IPS-18a (cell line): Measurements from ENCODE around the gene ABCB6.
A peak's percentile ranks its signal among the peaks of the same experiment; 100 is the strongest.

Source experiments
- H3K27ac ChIP-seq: one replicate; pipeline ENCODE4 v1.5.1; 2013; ENCODE audit warnings: low read length
- H3K27me3 ChIP-seq: one replicate; pipeline ENCODE4 v1.6.1; 2013; ENCODE audit warnings: mild to moderate bottlenecking, low read length; ENCODE audit not compliant: control insufficient read depth, insufficient read depth
- H3K36me3 ChIP-seq: one replicate; pipeline ENCODE4 v1.6.1; 2013; ENCODE audit warnings: low read depth, low read length; ENCODE audit not compliant: control insufficient read depth
- H3K4me1 ChIP-seq: one replicate; pipeline ENCODE4 v1.6.1; 2013; ENCODE audit warnings: low read depth, low read length; ENCODE audit not compliant: control insufficient read depth
- H3K4me3 ChIP-seq: one replicate; pipeline ENCODE4 v1.5.1; 2013; ENCODE audit warnings: low read length
- H3K9ac ChIP-seq: one replicate; pipeline ENCODE4 v1.6.1; 2013; ENCODE audit warnings: mild to moderate bottlenecking, low read length, moderate library complexity
- H3K9me3 ChIP-seq: one replicate; pipeline ENCODE4 v1.6.1; 2013; ENCODE audit warnings: low read depth, low read length; ENCODE audit not compliant: control insufficient read depth

Gene ABCB6

DNA sequence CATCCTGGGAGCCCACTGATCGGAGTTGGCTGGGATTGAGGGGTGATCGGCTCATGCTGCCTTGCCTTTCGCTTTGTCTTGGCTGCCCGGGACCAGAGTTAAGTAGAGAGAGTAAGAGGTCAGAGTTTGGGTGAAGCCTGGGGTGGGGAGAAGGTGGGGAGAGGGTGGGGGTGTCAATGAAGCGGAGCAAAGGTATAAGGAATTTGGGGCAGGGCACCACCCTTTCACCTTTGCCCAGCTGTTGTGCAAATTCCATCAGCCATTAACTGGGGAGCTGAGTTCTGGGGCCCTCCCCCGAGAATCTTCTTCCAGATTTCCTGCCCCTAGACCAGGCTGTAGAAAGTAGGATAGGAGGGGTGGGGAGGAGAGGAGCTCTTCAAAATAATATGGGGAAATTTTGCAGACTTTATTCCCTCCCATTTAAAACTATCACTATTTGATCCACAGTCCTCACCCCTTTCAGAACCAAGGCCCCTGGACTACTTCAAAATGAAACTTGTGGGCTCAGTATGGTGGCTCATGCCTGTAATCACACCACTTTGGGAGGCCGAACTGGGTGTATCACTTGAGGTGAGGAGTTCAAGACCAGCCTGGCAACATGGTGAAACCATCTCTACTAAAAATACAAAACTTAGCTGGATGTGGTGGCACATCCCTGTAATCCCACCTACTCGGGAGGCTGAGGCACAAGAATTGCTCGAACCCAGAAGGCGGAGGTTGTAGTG is 48.7 kb downstream of the ABCB6 start, which contains the start of gene SLC23A3:
Gene SLC23A3, minus strand, starts transcription at position 100 of the 725 bp plus-strand sequence. Its CDS starts 45 bp downstream, at position 55.
- Histone ChIP-seq H3K27me3 (no peaks in the 10 kb centered on the region), H3K36me3 (no peaks in the 10 kb centered on the region), H3K4me1 (no peaks in the 10 kb centered on the region), H3K27ac (no peak within 1 kb of the TSS), H3K9ac (no peak within 1 kb of the TSS), H3K9me3 (no peaks in the 10 kb centered on the region), H3K4me3 (no peak within 1 kb of the TSS)

DNA sequence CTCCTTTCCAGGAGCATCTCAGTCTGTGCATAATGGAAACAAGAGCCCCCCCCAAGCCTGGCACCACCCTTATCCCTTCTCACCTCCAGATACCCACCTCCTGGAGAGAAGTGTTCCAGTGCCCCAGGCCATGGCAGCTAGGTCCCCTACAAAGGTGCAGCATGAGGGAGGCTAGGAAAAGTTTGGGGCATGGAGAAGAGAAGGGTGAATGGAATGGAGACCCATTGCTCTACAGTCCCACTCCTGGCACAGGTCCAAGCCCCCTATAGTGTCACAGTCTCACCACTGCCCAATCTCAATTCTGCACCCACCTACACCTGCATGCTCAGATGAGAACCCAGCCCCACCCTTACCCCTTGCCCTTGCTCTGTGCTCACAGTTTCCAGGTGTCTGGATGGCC is 49.8 kb downstream of the ABCB6 start:
- no peaks in the 10 kb centered on the region for H3K4me1 ChIP-seq
- no peaks in the 10 kb centered on the region for H3K36me3 ChIP-seq
- H3K4me3 ChIP-seq, result no peak overlapping the region
- H3K9ac ChIP-seq, result no peak overlapping the region
- no peak overlapping the region for H3K27ac ChIP-seq
- no peaks in the 10 kb centered on the region for H3K9me3 ChIP-seq
- H3K27me3 ChIP-seq, result no peaks in the 10 kb centered on the region

DNA sequence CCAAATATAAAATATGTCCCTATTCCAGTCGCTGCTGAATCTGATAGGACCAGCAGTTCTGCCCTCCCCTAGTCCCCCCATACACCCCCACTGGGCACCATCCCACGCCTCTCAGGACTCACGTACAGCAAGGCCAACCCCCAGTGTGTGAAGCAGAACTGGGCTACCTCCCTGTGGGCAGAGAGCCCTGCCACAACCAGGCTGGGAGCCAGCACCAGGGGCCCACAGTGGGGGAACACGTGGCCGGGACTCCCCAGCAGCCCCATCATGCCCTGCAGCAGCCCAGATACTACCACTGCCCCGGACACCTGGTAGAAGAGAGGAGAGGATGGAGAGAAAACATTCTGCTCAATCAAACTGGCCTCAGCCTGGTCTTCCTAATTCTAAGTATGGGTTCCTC is 50.2 kb downstream of the ABCB6 start:
- Histone ChIP-seq H3K4me1 (no peaks in the 10 kb centered on the region), H3K9ac (no peak overlapping the region), H3K27ac (no peak overlapping the region), H3K9me3 (no peaks in the 10 kb centered on the region), H3K36me3 (no peaks in the 10 kb centered on the region), H3K4me3 (no peak overlapping the region), H3K27me3 (no peaks in the 10 kb centered on the region)

DNA sequence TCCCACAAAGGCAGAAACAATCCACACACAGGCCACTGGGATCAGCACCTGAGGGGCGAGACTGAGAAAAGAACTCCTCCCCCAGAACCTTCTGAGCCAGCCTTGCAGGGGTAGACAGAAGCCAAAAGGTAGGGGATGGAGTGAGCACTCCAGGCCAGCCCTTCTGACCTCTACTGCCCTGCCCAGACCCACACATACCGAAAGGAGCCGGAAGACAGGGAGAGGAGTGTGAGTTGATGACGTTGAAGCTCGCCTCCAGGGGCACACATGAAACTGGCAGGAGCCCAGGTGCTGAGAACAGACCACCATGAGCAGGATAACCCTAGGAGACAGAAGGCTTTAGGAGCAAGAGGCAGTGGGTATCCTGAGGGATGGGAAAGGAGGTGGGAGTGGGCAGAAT is 50.8 kb downstream of the ABCB6 start:
- Histone ChIP-seq H3K27ac (no peak overlapping the region), H3K9me3 (no peaks in the 10 kb centered on the region), H3K27me3 (no peaks in the 10 kb centered on the region), H3K4me3 (no peak overlapping the region), H3K4me1 (no peaks in the 10 kb centered on the region), H3K9ac (no peak overlapping the region), H3K36me3 (no peaks in the 10 kb centered on the region)

DNA sequence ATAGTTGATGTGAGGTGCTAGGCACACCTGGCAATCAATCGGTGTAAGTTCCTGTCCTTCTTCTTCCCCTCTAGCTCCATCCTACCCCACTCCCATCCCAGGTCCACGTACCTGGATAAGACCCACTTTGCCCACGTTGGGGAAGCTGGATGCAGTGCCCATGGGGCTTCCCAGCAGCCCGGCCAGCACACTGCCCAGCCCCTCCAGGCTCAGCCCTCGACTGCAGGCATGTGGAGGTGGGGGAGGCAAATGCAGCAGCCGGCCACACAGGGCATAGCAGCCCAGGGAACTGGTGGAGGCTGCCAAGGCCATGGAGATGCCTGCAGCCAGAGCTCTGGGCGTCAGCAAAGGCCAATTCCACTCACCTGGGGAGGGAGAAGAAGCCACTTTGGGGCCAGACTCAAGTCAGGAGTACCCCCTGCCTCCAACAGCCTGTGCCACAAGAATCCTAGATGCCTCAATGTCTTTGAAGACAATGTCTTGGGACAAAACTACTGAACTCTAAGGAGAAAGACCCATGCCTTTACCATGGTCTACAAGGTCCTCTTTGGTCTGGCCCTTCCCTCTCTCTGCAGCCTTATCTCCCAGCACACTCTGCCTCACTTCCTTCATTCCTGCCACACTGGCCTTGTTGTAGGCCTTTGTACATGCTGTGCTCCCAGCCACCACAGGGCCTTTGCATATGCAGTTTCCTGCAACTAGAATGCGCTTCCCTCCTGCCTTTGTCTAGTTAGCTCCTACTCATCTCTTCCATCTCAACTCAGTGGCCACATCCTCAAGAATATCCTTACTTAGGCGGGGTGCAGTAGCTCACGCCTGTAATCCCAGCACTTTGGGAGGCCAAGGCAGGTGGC is 53.5 kb downstream of the ABCB6 start:
- no peaks in the 10 kb centered on the region for H3K27me3 ChIP-seq
- no peaks in the 10 kb centered on the region for H3K9me3 ChIP-seq
- no peak overlapping the region for H3K27ac ChIP-seq
- no peaks in the 10 kb centered on the region for H3K36me3 ChIP-seq
- H3K4me3 ChIP-seq, result no peak overlapping the region
- H3K9ac ChIP-seq, result no peak overlapping the region
- H3K4me1 ChIP-seq, result peaks cover 5% of the 10 kb centered on the region

DNA sequence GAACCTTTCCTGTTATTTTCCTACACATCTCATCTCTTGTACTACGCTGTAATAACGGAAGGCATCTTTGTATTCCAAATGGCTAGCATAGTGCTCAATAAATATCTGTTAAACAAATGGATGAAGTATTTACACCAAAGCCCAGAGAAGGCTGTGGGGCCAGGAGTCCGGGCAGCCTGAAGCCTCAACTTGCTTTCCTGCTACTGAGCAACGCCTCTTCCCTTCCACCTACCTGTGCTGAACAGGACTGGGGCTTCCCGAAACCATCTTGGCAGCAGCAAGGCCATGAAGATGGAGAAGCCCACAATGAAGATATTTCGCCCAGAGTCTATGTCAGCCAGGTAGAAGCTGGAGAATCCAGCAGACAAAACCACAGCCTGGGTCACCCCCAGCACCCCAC is 55.6 kb downstream of the ABCB6 start:
- Histone ChIP-seq H3K27ac (no peak overlapping the region), H3K4me1 (peaks cover 9% of the 10 kb centered on the region), H3K36me3 (no peaks in the 10 kb centered on the region), H3K9ac (no peak overlapping the region), H3K4me3 (no peak overlapping the region), H3K27me3 (no peaks in the 10 kb centered on the region), H3K9me3 (no peaks in the 10 kb centered on the region)

DNA sequence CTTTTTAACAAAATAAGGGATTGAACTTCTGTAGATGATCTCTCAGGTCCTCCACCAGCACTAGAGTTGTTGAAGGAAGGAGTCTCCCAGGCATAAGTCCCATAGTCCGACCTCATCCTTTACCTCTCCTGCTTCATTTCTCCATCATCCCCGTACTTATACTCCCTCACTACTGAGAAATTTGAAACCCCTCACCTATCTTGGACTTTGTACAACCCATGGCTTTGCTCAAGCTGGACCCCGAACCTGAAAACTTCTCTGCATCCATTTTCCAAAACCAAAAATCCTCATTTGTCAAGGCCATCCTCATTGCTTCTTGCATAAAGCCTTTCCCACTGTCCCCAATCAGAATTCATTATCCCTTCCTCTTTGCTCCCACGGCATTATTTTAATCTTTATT is 57.7 kb downstream of the ABCB6 start:
- peaks cover 9% of the 10 kb centered on the region for H3K4me1 ChIP-seq
- H3K36me3 ChIP-seq, result peaks cover 5% of the 10 kb centered on the region
- no peak overlapping the region for H3K9ac ChIP-seq
- H3K27ac ChIP-seq, result no peak overlapping the region
- H3K27me3 ChIP-seq, result no peaks in the 10 kb centered on the region
- peak overlapping the region; percentile 67 for H3K4me3 ChIP-seq
- no peaks in the 10 kb centered on the region for H3K9me3 ChIP-seq

DNA sequence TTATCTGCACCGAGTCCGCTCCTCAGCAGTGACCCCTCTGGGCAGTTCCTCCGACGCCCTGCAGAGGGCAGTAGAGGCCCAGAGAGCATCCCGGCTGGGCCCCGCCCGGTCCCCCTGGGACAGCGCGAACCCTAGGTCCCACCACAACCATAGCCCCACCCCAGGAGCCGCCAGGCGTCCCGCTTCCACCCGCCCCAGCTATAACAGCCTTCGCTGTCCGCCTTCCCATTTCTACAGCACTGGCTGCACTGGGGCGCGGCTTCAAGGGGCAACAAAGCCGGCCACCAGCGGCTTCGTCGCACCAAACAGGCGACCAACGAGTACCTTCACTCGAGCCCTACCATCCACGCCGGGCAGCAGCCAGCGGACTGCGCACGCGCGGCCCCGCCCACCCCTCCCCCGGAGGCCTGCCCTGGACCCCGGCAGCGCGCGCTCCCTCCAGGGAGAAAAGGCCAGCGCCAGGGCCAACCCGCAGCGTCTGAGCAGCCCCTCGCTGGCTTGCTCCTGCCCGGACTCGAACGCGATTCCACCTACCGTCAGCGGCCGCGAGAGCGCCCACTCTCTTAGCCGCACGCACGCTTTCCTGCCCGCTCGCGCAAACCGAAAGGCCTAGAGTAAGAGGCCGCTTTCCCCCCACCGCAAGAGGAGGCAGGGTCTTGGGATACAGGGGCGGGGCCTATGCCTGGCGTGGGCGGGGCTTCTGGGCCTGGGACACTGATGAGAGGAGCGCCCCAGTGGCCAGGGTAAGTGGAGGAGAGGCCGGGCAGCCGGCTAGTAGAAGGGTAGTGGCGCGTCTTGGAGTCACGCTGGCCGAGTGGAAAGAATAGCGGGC is 58.4 kb downstream of the ABCB6 start, which contains the start of gene NHEJ1:
Gene NHEJ1, minus strand, starts transcription at position 630 of the 832 bp plus-strand sequence. CDS start 2,453 bp downstream, outside the sequence.
- H3K4me1 ChIP-seq, result peaks cover 9% of the 10 kb centered on the region
- peaks cover 5% of the 10 kb centered on the region for H3K36me3 ChIP-seq
- peak within 1 kb of the TSS; percentile 59 for H3K9ac ChIP-seq
- no peaks in the 10 kb centered on the region for H3K9me3 ChIP-seq
- H3K27me3 ChIP-seq, result no peaks in the 10 kb centered on the region
- peak within 1 kb of the TSS; percentile 67 for H3K4me3 ChIP-seq
- no peak within 1 kb of the TSS for H3K27ac ChIP-seq
